Upper lobe of right lung (tissue), 1 donor: ENCODE measurements around the gene CSF1R. TPM values are rescaled to one million over a fixed set of nuclear protein-coding genes. Genes with fewer than 3 reads are reported as not detected.
A peak's percentile ranks its signal among the peaks of the same experiment; 100 is the strongest.

ENCODE experiments used
- ATAC-seq: fragments of 200-7000 bp; cut with Tn5 transposase; one replicate; pipeline ENCODE4 v1.9.1; 2020; ENCODE audit warnings: mild to moderate bottlenecking, moderate library complexity
- DNase-seq: peaks from one replicate; pipeline ENCODE4 v3.0.0-alpha.2; 2020
- H3K27ac ChIP-seq: fragments of 200-600 bp; one replicate; pipeline ENCODE4 v1.8.0; 2022
- H3K27me3 ChIP-seq: fragments of 200-600 bp; one replicate; pipeline ENCODE4 v1.8.0; 2022; ENCODE audit warnings: mild to moderate bottlenecking
- H3K36me3 ChIP-seq: fragments of 200-600 bp; one replicate; pipeline ENCODE4 v1.8.0; 2022
- H3K4me1 ChIP-seq: fragments of 200-600 bp; one replicate; pipeline ENCODE4 v1.8.0; 2022
- H3K4me3 ChIP-seq: fragments of 200-600 bp; one replicate; pipeline ENCODE4 v1.8.0; 2022; ENCODE audit warnings: mild to moderate bottlenecking
- H3K9me3 ChIP-seq: fragments of 200-600 bp; one replicate; pipeline ENCODE4 v1.8.0; 2022
- CTCF ChIP-seq: fragments of 200-600 bp; IDR thresholded peaks from one replicate; pipeline ENCODE4 v1.8.0; 2022; ENCODE audit warnings: antibody characterized with exemption
- intact Hi-C: fragments of 100-400 bp; cut with DNase I; formaldehyde crosslinking; loops from one replicate; pipeline ENCODE4 v1.11.0; 2022
- total RNA-seq: library from RNA; stranded (reverse); fragmentation: NEBNext Ultra II Directional; extraction: Animal tissue kit (Norgen Biotek cat#: 25700); gene quantifications from one replicate; pipeline ENCODE4 v1.2.1, GENCODE V29; 2021
- donor health status: DM: no; HTN: yes; CAD: no; lungs with severe emphysema.

Gene CSF1R
- total RNA-seq, 1 donor from 2014 or later: 48.7 TPM

- intact Hi-C loops: no loop called here
- no peak overlapping the region for H3K27ac ChIP-seq
- no peak for TF ChIP-seq CTCF
- no peaks in the 10 kb centered on the region for H3K9me3 ChIP-seq
- ATAC-seq (no peak), DNase-seq (peak; percentile 55)
- no peak overlapping the region for H3K4me3 ChIP-seq
- H3K4me1 ChIP-seq: peaks cover 14% of the 10 kb centered on the region
- H3K36me3 ChIP-seq: peaks cover 15% of the 10 kb centered on the region
- no peaks in the 10 kb centered on the region for H3K27me3 ChIP-seq
Observed at GRCh38 chr5:150114102-150114641, 27.8 kb upstream of the CSF1R start.

- H3K4me1 ChIP-seq: peaks cover 15% of the 10 kb centered on the region
- no peak for TF ChIP-seq CTCF
- intact Hi-C loops: no loop called here
- peaks cover 10% of the 10 kb centered on the region for H3K36me3 ChIP-seq
- peak overlapping the region; percentile 17 for H3K27ac ChIP-seq
- H3K9me3 ChIP-seq: no peaks in the 10 kb centered on the region
- no peak overlapping the region for H3K4me3 ChIP-seq
- no peaks in the 10 kb centered on the region for H3K27me3 ChIP-seq
- DNase-seq: peak; percentile 62
- ATAC-seq: peak; percentile 49
Observed at GRCh38 chr5:150113047-150113744, 26.8 kb upstream of the CSF1R start.

- Histone ChIP-seq H3K27me3 (no peaks in the 10 kb centered on the region), H3K36me3 (peaks cover 4% of the 10 kb centered on the region), H3K4me1 (peaks cover 19% of the 10 kb centered on the region), H3K9me3 (no peaks in the 10 kb centered on the region), H3K4me3 (no peak overlapping the region), H3K27ac (peak overlapping the region; percentile 17)
- intact Hi-C loops: no loop called here
- peak; percentile 50 for ATAC-seq
- TF ChIP-seq CTCF: no peak
- peak; percentile 65 for DNase-seq
Observed at GRCh38 chr5:150112201-150113046, 26.1 kb upstream of the CSF1R start.

GRCh38 chr5:150111122-150111521, 24.8 kb upstream of the CSF1R start:
- peaks cover 28% of the 10 kb centered on the region for H3K4me1 ChIP-seq
- H3K4me3 ChIP-seq: no peak overlapping the region
- no peaks in the 10 kb centered on the region for H3K9me3 ChIP-seq
- DNase-seq: peak; percentile 44
- TF ChIP-seq CTCF: no peak
- no peak for ATAC-seq
- no peak overlapping the region for H3K27ac ChIP-seq
- H3K36me3 ChIP-seq: peaks cover 4% of the 10 kb centered on the region
- intact Hi-C loops: no loop called here
- no peaks in the 10 kb centered on the region for H3K27me3 ChIP-seq

- intact Hi-C loops: no loop called here
- DNase-seq (no peak), ATAC-seq (no peak)
- Histone ChIP-seq H3K27me3 (no peaks in the 10 kb centered on the region), H3K4me1 (peaks cover 28% of the 10 kb centered on the region), H3K36me3 (no peaks in the 10 kb centered on the region), H3K4me3 (no peak overlapping the region), H3K9me3 (no peaks in the 10 kb centered on the region), H3K27ac (no peak overlapping the region)
- TF ChIP-seq CTCF: no peak
Observed at GRCh38 chr5:150109921-150110320, 23.6 kb upstream of the CSF1R start.
